GM19463 (cell line): ENCODE results near the gene TRAPPC12.
"Not testable (repeated sequence)": the region's sequence is repeated elsewhere in the genome, so short reads cannot be mapped to it uniquely, and the experiment has no call there.

Experiments used
- ATAC-seq: cut with Tn5 transposase; IDR thresholded peaks from one replicate; pipeline ENCODE4 v1.9.1; 2021; ENCODE audit warnings: mild to moderate bottlenecking, moderate library complexity; ENCODE audit not compliant: unreplicated experiment

The TRAPPC12 gene

GRCh38 chr2:3483227-3483985 lies 103.9 kb downstream of the TRAPPC12 start:
- ATAC-seq = no peak

- ATAC-seq = no peak
Observed at GRCh38 chr2:3483986-3484960, 104.8 kb downstream of the TRAPPC12 start.

DNA sequence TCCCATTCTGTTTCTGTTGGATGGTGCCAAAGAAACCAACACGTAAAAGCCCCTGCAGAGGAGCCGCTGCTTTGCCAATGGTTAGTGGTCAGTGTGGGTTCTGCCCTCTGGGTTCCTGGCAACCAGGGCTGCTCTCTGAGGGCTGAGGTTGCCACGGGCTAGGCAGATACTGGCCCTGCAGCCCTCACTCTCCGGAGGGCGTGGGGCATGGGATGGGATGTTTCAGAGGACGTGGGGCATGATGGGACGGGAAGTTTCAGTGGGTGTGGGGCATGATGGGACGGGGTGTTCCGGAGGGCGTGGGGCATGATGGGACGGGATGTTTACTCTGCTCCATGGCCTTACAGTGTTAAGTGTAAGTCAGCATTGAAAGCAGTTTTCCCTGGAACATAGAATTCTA lies 105.7 kb downstream of the TRAPPC12 start:
- no peak for ATAC-seq

DNA sequence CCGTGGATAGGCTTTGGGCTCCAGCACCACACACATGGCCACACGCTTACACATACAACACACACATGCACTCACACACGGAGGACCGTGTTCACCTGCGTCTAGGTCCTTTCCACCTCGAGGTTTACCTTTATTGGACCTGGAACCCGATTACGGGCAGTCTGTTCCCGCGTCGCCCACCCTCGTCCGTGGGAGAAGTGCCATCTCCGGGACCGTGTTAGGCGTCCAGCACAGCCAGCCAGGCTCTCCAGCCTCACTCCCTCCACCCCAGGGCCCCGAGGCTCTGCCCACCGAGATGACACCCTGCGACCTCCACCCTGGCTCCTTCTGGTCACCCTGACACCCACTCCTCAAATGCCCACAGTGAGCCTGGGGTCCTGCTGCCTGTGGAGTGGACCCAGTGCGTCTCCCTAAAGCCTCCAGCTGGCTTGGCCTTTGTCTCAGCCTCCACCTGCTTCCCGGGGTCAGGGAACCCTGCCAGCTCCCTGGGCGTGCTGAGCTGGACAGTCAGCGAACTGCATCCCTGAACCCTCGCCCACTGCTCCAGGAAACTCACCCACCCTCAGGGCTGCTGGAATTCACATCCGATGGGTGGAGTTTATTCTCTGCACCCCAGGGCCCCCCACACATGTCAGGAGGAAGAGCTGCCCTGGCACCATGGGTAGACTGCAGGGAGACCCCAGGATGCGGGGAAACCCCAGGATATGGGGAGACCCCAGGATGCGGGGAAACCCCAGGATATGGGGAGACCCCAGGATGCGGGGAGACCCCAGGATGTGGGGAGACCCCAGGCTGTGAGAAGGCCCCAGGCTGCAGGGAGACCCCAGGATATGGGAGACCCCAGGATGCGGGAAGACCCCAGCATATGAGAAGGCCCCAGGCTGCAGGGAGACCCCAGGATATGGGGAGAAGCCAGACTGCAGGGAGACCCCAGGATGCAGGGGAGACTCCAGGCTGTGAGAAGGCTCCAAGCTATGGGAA lies 106.8 kb downstream of the TRAPPC12 start:
- no peak for ATAC-seq

DNA sequence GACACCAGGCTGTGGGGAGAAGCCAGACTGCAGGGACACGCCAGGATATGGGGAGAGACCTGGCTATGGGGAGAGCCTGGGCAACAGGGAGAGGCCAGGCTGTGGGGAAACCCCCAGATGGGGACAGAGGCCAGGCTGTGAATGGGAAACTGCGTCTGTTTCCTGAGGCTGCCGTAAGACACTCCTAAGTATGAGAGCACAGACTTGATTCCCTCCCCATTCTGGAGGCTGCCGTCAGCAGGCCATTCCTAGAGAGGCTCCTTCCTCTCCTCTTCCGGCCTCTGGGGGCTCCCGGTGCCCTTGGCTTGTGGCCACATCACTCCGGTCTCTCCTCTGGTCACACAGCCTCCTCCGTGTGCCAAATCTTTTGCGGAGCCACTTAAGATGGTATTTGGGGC lies 107.5 kb downstream of the TRAPPC12 start:
- no peak for ATAC-seq

DNA sequence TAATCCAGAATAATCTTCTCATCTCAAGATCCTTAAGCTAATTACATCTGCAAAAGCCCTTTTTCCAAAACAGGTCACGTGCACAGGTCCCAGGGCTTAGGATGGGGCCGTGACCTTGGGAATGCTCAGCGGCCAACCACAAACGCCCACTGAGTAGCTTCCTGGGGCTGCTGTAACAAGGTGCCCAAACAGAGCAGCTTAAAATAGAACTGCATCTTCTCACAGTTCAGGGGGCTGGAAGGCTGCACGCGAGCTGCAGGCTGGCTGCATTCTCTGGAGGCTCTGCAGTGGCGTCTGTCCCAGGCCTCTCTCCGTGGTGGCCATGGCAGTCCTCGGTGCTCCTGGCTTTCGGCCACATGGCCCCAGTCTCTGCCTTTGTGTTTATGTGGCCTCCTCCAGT lies 107.9 kb downstream of the TRAPPC12 start:
- ATAC-seq = no peak

DNA sequence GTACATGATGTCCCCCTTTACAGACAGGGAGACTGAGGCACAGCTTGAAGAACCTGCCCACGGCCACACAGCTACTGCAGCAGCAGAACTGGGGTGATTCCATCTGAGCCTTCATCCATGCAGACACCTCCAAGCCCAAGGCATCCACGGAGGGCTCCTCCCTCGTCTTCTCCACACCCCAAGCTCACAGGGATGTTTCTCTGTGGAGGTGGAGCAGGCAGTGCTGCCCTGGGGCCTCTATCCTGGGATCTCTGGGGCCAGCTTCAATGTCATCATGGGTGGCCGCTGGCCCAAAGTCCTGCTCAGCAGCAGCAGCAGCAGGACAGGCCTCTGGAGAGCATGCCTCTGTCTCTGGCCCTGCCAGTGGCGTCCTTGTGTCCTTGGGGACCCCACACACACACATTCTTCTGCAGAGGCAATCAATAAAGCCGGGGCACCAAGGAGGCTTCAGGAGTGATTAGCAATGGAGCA lies 108.6 kb downstream of the TRAPPC12 start:
- ATAC-seq = no peak

DNA sequence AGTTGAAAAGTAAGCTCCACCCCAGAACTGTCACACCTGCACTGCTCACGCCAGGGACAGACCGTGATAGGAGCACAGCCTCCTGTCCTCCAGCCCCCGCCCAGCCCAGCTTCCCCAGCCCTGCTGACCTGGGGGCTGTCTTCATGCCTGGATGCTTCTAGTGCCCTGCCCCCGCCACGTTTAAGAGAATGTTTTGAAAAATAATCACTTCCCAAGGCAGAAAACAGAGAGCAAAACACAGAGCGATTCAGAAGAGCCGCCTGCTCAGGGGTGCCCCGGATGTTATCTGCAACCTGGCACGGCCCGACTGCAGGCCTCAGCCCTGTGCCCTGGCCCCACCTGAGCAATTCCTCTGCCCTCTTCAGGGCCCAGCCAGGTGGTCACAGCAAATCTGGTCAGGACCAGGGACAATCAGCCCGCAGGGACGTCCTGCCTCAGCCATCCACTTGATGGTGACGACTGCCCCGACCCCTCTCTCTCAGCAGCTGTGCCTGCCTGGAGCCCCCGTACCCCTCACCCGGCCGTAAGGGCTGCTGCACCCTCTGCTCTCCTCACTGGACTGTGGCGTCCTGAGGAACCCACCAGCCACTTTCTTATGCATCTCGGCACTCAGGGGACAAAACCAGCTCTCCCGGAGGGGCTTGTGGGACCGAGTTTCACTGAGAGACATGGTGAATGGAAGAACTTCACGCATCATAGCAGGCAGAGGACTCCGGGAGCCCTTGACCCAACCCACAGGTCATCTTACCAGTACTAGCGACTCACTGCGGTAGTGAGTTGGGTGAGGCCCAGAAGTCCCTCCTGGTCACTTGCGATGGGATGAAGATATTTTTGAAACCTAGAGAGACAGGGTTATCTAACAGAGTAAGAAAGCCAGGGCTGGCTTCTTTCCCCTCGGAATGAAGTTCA lies 109.6 kb downstream of the TRAPPC12 start:
- no peak for ATAC-seq

- ATAC-seq = no peak
Observed at GRCh38 chr2:3489764-3490115, 110.2 kb downstream of the TRAPPC12 start.

DNA sequence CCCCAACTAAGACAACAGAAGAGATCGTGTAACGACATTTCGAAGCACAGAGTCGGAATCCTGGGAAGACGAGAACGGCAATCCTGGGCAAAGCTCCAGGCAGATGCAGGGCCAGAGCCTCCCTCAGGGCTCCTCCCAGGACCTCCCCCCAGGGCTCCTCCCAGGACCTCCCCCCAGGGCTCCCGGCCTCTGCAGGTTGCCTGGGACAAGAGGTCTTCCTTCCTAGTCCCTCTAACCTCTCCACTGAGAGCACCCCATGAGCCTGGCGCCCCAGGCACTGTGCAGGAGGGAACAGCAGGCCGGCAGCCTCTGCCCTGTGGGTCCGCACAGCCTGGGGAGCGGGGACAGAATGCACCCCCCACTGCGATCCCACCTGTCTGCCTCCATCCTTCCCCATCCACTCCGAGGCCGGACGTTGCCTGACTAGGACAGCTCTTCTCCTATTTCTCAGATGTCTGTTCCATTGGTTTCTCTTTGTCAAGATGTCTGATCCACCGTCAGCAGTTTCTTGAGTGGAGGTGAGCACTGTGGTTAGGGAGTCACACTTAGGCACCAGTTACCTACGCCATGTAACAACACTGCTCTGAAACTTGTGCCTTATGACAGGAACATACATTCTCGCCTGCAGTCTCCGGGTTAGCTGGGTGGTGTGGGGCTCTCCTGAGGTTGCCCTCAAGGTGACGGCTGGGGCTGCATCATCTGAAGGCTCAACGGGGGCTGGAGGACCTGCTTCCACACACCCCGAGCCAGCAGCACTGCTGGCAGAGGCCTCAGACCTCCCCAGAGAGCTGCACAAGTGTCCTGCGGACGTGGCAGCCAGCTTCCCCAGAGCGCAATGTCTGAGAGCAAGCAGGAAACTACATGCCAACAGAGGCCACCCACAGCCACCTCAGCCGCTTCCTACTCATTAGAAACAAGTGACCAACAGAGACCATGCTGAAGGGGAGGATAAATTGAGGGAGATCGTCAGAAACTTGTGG lies 111.0 kb downstream of the TRAPPC12 start:
- ATAC-seq = no peak

- ATAC-seq = no peak
Observed at GRCh38 chr2:3491306-3491705, 111.8 kb downstream of the TRAPPC12 start.

DNA sequence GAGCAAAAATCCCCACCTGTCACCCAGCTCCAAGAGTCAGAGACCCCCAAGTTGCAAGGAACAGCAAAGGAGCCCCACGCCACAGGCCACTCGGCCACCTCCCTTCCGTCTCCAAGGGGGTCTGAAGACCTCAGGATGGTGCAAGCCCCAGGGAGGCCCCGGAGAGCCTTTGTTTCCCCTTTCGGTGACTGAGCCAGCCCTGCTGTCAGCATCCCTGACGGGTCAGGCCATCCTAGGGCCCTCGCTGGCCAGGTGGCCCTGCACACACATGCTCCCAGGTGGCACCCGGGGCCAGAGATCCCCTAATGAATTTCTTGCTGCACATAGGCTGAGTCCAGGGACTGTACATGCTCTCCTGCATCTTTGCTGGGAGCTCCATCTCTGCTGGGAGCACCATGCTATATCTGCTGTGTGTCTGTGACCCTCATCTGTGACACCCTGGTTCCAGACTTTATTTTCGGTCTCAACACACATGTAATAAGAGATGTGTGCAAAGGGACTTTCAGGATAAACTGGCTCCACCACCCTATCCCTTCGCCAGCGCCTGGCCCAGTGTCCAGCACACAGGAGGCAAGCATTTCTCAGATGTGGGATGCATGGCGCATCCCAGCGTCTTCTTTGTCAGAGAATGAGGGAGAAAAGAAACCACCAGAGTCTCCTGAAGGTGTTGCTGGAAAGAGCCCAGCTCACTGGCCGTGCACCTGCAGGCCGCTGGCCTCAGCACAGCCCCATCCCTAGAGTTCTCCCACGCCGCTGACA lies 112.4 kb downstream of the TRAPPC12 start:
- no peak for ATAC-seq

DNA sequence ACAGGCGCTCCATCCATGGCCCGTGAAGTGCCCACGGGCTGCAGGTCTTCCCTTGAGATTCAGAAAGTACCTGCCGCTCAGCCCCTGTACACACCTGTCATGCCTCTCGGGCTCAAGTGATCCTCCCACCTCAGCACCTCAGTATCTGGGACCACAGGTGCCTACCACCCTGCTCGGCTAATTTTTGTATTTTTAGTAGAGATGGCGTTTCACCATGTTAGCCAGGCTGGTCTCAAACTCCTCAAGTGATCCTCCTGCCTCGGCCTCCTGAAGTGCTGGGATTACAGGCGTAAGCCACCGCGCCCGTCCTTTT lies 112.9 kb downstream of the TRAPPC12 start:
- not testable (repeated sequence) for ATAC-seq

GRCh38 chr2:3492951-3493614 lies 113.6 kb downstream of the TRAPPC12 start:
- ATAC-seq = no peak

- ATAC-seq = peak; percentile 51
Observed at GRCh38 chr2:3493615-3494007, 114.1 kb downstream of the TRAPPC12 start.

- ATAC-seq = no peak
Observed at GRCh38 chr2:3494984-3495666, 115.6 kb downstream of the TRAPPC12 start.

DNA sequence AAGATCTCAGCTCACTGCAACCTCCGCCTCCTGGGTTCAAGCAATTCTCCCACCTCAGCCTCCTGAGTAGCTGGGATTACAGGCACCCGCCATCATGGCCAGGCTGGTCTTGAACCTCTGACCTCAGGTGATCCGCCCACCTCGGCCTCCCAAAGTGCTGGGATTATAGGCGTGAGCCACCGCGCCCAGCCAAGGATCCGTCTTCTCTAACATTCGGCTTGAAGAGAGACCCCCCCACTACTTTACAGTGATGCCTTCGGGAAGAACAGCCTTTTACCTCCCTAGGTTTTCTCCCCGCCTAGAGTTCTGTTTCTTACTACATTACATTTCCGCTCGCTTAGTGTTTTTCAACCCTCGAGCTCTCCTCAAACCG lies 117.2 kb downstream of the TRAPPC12 start:
- not testable (repeated sequence) for ATAC-seq
